ENCODE measurements around the gene PPP1CC. TPM values are rescaled to one million over a fixed set of nuclear protein-coding genes. Genes with fewer than 3 reads are reported as not detected.

The PPP1CC gene
- total RNA-seq, 1 donor from 2014 or later: 90.6 TPM

GRCh38 chr12:110670161-110670701, 72.5 kb downstream of the PPP1CC start:
- TF ChIP-seq, protein P1, sequence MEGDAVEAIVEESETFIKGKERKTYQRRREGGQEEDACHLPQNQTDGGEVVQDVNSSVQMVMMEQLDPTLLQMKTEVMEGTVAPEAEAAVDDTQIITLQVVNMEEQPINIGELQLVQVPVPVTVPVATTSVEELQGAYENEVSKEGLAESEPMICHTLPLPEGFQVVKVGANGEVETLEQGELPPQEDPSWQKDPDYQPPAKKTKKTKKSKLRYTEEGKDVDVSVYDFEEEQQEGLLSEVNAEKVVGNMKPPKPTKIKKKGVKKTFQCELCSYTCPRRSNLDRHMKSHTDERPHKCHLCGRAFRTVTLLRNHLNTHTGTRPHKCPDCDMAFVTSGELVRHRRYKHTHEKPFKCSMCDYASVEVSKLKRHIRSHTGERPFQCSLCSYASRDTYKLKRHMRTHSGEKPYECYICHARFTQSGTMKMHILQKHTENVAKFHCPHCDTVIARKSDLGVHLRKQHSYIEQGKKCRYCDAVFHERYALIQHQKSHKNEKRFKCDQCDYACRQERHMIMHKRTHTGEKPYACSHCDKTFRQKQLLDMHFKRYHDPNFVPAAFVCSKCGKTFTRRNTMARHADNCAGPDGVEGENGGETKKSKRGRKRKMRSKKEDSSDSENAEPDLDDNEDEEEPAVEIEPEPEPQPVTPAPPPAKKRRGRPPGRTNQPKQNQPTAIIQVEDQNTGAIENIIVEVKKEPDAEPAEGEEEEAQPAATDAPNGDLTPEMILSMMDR (IDR thresholded peaks at IDR 0.05): no peak
- Histone ChIP-seq H3K27ac (no peak overlapping the region), H3K27me3 (no peaks in the 10 kb centered on the region), H3K4me3 (no peak overlapping the region), H3K9me3 (no peaks in the 10 kb centered on the region), H3K36me3 (no peaks in the 10 kb centered on the region), H3K4me1 (no peaks in the 10 kb centered on the region)
- intact Hi-C loops (cut with DNase I): no loop called here
- DNase-seq (no peak), ATAC-seq (no peak)

Other genes with a start within 250 kb of the PPP1CC start
- 99.0 TPM for gene VPS29, start 240.8 kb downstream of the PPP1CC start, total RNA-seq
- 1.8 TPM for gene RAD9B, start 240.6 kb downstream of the PPP1CC start, total RNA-seq
- gene PPTC7, start 159.6 kb downstream of the PPP1CC start, total RNA-seq: 26.4 TPM
- gene TCTN1, start 128.8 kb downstream of the PPP1CC start, total RNA-seq: 30.4 TPM
- 21.3 TPM for gene HVCN1, start 53.8 kb downstream of the PPP1CC start, total RNA-seq
- gene CCDC63, start 104.1 kb upstream of the PPP1CC start, total RNA-seq: not detected
- not detected for gene MYL2, start 177.7 kb upstream of the PPP1CC start, total RNA-seq